Hematopoietic multipotent progenitor cell treated with erythropoietin and hydrocortisone succinate and interleukin-3 and kit ligand, for 17 days (in vitro differentiated cells): Measurements from ENCODE around the gene TMEM128.
"Not testable (repeated sequence)": the region's sequence is repeated elsewhere in the genome, so short reads cannot be mapped to it uniquely, and the experiment has no call there.

Experiments used
- DNase-seq: peaks from one replicate; pipeline ENCODE4 v3.0.0-alpha.2; 2015; ENCODE audit warnings: low spot score

Gene TMEM128

DNA sequence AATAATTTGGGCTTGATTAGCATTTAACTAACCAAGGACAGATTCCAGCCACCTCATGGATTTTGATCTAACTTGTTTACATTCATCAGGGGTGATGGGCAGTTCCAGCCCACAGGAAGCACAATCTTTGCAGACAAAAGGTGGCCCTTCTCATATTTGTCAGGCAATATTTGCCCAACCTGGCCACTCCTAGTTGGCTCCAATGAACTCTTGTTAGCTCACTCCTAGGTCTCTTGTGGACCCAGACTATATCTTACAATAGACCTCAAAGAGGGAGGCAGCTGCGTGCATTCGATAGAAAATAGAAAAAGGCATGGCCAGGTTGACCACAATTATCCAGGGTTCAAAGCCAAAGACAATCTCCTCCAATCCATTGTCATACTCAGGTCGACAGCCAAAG, 59.5 kb downstream of the TMEM128 start:
- DNase-seq = not testable (repeated sequence)
